GM18858 (cell line): ENCODE data around the gene WNT2B.

Experiments used
- ATAC-seq: cut with Tn5 transposase; IDR thresholded peaks from one replicate; pipeline ENCODE4 v1.9.1; 2021; ENCODE audit not compliant: unreplicated experiment

Gene WNT2B

DNA sequence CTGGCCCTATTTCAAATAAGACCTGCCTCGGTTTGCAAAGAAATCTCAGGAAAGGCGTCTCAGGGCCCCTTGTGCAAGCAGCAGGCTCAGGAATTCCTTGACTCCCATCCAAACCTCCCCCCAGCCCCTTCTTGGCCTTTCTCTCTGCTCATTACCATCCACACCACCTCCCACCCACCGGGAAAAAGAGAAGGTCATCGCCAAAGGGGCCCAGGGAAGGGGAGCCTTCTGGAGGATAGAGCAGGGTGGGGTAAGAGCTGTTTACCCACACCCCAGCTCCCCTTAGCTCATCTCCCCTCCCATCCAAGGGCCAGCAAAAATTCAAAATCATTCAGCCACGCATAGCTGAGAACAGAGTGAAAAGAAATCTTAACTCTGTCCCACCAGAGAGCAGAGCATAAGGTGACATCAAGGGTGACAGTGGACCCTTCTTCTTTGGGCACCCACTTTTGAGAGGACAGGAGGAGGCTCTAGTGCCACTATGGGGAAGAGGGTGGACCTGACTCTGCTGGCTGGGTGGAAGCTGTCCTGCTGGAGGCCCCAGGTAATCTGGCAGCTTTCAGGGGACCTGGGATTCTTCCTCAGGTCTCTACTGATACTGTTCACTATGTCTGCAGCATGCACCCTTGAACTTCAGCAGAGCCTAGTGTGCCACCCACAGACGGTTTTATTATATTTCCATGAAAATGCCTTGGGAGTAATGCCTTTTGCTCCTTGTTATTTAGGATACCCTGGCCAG lies 3.9 kb upstream of the WNT2B start:
- no peak for ATAC-seq

DNA sequence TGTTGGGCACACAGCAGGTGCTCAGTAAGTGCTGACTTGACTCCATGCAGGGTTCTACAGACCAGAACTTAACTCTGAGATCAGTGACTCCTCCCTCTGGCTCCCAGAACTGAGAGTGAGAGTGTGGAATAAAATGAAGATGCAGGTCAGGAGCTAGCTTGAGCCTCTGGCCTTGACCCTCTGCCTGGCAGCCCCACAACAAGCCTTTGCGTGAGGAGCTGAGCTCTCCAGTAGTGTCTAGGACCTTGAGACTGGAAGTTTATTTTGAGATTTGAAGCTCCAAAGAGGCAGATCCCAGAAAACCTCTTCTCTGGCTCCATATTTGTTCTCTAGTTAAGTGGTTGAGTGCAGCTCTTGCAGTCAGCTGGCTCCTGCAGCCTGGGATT lies 3.4 kb upstream of the WNT2B start:
- ATAC-seq = no peak

DNA sequence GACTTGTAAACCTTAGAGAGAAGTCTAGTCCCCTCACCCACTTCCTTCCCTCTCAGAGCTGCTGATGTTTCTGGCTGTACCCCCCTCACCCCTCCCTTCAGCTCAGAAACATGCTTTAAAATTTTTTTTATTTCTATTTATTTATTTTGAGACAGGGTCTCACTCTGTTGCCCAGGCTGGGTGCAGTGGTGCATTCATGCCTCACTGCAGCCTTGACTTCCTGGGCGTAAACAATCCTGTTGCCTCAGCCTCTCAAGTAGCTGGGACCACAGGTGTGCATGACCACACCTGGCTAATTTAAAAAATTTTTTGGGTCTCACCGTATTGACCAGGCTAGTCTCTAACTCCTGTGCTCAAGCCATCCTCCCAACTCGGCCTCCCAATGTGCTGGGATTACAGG lies 2.9 kb upstream of the WNT2B start:
- no peak for ATAC-seq

DNA sequence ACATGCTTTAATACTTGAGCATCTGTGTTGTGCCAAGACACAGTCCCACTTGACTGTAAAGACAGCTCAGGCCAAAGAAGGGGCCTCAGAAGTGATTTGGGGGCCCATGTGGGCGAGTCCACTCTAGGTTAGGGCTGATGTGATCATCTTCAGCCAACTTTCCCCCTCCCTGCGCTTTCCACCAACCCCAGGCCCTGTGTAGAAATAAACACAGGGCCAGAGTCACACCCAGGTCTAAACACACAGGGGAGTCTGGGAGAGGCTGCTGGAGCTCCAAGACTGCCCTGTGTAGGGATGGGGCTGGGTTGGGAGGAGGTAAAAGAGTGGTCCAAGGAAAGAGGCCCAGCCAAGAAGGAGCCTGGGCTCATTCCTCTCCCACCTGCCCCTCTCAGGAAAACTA lies 2.5 kb upstream of the WNT2B start:
- no peak for ATAC-seq

DNA sequence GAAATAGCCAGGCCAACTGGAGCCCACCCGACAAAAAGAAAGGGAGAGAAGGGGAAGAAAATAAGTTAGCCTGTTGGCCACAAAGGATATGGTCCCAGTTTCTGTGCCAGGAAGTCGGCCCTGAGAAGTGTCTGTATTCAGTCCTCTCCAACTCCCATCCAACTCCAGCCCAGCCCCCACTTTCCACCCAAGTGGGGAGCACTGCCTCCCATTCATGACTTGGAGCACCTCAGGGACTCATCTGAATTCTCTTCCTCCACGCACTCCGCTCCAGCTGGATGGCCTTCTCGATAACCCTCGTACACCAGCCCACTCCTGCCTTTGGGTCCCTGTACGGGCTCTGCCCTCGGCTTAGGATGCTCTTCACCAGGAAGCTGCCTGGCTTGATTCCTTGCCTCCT lies 2.0 kb upstream of the WNT2B start:
- no peak for ATAC-seq

DNA sequence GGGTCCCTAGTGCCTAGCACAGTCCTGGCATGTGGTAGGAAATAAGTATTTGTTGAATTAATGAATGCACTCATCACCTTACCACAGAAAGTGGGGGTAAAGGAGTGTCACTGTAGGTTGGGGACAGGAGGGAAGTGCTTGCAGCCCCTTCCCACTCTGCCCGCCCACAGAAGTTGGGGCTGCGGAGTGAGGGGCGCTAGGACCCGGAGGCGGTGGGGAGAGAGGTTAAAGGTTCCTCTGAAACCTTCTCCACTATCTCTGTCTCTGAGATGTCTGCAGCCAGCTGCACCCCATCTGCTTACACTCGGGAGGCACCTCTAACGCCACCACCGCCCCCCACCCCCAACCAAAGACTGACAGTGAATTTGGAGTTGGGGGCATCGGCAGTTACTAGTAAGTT lies 1.4 kb upstream of the WNT2B start:
- no peak for ATAC-seq

DNA sequence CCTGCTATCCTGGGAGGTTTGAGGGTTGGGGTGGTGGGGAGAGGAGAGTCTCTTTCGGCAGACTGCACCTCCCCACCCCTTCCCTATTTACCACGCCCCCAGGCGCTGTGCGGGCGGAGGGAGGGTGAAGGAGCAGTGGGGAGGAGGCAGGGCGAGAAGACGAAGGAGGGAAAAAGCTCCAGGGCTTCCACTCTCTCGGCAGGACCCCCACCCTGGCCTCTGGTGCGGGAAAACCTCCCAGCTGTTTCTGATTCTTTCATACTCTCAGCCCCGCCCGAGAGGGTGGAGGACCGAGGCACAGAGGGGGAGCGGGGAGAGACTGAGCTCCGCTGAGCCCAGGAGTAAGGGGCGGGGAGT lies 866 bp upstream of the WNT2B start:
- no peak for ATAC-seq

DNA sequence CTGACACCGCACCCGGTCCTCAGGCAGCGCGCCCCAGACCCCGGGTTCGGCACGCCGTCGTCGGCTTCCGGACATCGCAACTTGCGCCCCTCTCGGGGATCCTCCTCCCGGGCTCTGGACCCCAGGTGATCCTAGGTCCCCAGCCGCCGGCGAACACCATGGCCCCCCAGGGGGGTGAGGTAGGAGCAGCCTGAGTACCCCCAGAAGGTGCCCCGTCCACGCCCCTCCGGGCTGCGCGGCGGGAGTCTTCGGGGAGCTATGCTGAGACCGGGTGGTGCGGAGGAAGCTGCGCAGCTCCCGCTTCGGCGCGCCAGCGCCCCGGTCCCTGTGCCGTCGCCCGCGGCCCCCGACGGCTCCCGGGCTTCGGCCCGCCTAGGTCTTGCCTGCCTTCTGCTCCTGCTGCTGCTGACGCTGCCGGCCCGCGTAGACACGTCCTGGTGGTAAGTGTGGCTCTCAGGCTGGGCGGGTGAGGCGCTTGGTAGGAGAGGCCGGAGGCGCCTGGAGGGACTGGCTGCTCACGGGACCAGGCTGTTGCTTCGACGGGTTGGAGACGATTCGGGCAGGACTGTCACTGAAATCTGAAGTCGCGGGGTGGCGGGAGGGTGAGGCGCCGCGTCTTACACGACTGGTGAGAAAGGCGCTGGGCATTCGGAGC lies 367 bp downstream of the WNT2B start:
- ATAC-seq = no peak

DNA sequence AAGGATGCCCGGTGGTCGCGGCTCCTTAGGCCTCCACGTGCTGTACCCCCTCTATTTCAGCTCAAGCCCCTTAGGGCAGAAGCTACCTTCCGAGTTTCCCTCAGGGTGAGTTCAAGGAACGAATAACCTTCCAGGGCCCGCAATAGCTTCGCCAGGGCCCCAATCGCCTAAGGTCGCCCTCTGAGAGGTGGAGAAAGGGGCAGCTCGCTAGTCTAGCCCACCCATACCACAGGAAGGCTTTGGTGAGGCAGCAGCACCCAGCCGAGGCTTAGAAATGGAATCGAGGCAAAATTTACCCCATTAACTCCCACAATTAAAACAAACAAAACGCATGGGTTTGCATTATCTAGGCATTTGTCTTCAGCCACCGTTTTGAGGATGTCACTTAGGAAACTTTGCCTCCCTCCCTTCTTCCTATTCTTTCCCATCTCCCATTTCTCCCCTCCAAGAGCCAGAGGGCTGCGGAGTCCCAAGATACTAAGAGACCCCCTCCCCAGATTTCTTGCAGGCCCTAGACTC lies 954 bp downstream of the WNT2B start:
- ATAC-seq = no peak

DNA sequence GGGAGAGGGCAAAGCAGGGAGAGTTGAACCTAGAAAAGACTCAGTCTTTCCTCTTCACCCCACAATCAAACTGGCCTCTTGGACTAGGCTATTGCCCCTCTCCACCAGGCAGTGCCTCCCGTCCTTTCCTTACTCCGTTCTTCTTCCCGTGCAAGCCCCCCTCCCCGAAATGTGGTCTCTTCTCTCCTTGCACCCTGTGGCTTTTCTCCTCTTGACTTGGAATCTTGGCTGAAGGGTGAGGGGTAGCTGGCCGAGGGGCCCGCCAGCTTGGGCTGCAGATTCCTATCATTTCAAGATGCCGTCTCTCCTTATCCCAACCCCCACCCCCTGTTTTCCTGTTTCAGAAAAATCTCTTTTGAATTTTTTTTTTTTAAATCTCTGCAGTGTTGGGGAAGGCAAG lies 1.6 kb downstream of the WNT2B start:
- no peak for ATAC-seq

DNA sequence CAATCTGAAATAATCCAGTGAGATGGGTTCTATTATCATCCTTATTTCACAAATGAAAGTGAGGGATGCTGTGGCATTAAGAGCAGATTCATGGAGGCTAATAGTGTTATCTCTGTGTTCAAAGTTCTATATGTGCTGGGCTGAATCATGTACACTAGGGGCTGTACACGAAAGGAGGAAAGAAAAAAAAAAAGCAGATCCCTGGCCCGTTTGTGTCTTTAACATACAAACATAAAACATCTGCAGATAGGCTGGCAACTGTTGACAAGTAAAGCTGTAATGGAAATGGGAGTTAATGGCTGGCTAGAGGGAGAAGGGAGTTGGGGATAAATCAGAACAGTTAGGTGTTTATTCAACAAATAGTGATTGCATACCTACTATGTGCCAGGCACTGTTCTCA lies 3.1 kb downstream of the WNT2B start:
- no peak for ATAC-seq

DNA sequence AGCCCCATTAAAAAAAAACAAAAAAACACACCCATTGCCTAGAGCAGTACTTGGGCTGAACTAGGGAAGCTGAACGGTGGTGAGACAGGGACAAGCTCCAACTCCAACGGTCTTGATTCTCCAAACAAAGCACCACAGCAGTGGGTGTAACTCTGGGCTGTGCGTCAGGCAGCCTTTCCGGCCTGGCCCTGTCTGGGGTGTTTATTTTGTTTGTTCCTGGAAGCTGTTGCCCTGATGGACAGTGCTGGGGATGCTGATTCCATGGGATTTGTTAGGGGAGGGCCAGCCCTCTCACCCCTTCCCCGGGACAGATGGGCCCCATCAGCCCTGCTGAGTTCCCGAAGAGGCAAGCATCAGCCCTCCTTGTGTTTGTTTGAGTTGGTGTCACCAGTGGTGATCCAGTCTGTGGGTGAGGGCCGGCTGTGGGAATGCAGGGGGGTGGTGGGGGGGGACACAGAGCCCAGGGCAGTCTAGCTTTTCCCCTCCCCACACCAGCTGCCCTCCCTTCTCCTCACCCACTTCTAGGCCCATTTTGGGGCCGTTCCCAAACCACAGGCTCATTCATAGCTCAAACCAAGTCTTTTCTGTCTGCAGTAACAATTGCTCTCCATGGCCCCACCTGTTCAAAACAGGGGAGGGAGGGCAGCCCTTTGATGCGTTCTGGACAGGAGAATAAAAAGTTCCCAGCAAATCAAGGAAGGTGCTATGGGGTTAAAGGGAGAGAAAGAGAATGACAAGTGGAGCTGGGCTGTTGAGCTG lies 4.5 kb downstream of the WNT2B start:
- ATAC-seq = no peak

DNA sequence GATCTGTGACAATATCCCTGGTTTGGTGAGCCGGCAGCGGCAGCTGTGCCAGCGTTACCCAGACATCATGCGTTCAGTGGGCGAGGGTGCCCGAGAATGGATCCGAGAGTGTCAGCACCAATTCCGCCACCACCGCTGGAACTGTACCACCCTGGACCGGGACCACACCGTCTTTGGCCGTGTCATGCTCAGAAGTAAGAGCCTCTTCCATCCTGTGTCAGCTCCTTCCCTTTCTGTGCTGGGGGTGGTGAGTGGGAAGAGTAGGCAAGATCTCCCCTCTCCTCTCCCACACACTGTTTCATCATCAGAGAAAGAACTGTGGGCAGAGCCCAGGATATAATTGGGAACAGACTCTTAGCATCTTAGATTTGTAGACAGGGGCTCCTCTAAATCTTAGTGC lies 6.1 kb downstream of the WNT2B start:
- no peak for ATAC-seq

DNA sequence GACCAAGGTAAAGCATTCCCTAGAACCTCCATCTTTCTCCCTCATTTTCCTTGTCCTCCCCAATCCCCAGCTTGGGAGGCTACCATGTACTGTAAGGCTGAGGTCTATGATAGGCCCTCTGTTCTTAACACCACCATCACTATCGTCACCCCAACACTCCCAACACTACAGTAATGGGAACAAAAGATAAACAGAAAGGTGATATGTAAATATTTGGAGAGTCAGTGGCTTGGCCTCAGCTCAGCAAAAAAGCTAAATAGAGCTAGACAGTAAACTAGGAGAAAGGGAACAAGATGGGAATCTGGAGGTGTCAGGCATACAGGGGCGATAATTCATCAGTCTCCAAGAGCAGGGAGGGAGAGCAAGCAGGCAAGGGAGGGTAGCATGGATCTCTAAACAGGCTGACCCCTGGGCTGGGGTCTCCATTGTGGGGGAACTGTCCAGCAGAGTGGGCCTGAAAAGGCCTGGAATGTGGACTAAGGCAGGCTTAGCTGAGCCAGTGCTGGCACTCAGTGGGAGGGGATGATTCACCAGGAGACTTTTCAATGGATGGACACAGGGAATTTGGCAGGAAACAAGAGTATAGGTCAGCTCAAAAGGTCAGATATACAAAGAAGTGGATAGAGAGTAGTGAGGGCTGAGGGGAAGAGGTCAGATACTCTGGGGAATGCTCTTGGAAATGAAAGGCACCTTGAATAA lies 6.7 kb downstream of the WNT2B start:
- ATAC-seq = no peak

DNA sequence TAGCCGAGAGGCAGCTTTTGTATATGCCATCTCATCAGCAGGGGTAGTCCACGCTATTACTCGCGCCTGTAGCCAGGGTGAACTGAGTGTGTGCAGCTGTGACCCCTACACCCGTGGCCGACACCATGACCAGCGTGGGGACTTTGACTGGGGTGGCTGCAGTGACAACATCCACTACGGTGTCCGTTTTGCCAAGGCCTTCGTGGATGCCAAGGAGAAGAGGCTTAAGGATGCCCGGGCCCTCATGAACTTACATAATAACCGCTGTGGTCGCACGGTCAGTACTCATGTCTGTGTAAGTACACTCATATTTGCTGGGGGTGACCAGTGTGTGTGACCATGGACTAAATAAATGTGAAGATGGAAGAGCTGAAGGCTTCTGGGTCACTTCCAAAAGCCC lies 7.4 kb downstream of the WNT2B start:
- ATAC-seq = no peak

DNA sequence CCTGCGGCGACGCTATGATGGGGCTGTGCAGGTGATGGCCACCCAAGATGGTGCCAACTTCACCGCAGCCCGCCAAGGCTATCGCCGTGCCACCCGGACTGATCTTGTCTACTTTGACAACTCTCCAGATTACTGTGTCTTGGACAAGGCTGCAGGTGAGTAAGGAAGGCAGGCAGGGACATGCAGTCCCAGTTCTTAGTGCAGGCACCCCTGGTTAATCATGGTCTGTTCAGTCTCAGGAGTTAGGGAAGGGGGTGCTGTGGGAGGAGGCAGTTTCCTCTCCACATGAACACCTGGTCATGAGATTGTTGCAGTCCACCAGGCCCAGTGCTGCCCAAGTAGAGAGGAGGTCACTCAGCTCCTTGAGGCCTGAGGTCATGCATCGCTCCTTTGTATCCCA lies 8.5 kb downstream of the WNT2B start:
- ATAC-seq = no peak

DNA sequence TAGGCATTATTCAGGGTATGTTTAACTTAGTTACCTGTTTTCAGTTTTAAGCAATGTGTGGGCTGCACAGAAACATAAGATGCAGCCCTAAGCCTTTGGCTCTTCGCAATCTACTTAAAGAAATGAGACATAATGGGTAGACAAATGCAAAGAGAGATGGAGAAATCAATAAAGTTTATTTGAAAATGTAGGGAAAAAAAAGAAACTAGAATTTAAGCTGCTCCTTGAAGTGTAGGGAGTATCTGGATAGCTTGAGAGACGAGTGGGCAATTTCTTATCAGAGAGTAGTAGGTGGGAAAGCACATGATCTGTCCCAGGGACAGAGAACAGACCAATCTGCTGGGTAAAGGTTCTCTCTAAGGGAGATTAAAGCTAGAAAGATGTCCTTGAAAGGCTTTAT lies 8.9 kb downstream of the WNT2B start:
- ATAC-seq = no peak

DNA sequence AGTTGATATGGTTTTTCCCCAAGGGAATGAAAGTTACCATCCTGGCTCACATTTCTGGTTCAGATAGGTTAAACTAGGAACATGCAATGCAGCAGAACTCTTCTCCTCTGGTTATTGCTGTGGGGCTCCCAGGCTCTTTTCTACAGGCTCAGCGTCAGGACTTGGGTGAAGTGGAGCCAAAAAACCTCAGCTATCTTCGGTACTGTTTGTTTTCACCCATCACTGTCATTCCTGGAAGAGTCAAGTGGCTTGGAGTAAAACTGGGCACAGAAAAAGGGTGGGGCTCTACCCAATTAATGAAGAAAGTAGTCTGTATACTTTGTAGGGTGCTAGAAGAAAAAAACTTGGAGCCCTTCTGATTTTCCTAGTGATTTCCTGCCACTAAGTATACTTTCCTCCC lies 9.4 kb downstream of the WNT2B start:
- ATAC-seq = no peak

DNA sequence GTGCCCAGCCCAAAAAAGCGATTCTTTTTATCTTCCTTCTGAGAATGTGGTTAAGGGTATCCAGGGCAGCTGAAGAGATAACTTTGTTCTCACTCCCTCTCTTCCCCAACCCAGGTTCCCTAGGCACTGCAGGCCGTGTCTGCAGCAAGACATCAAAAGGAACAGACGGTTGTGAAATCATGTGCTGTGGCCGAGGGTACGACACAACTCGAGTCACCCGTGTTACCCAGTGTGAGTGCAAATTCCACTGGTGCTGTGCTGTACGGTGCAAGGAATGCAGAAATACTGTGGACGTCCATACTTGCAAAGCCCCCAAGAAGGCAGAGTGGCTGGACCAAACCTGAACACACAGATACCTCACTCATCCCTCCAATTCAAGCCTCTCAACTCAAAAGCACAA lies 11.4 kb downstream of the WNT2B start:
- ATAC-seq = no peak

DNA sequence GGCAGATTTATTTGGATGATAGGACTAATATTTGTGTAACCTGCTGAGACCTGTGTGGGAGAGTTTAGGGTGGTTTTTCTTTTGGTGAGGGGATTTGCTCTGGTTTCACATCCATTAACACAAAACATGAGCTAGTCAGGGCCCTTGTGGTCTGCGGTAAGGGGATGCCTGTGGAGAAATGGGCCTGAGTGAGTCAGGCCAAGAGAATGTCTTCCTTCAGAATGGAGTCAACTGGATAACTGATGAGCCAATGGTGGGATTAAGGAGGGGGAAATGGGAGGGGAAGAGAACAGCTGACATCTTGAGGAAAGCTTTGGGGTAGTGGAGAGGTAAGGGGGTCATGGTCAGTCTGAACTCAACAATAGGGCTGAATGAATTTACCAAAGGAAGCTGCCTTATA lies 13.9 kb downstream of the WNT2B start:
- no peak for ATAC-seq

DNA sequence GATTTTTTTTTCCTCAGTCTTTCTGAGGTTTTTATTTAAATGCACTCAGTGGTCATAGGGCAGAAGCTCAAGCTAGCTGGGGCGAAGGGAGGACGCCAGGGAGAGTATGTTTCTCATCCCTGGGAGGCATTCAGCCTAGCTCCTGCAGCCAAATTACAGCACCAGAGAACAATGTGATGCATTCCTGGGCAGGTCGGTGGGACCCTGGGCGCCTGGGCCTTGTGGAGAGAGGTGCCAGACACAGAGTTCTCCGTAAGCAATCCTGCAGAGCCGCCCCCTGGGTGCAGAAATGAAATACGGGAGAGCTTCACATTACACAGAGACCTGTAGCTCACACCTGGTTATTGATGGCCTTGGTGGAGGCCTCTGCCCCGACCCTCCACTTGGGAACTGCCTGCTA lies 15.5 kb downstream of the WNT2B start:
- no peak for ATAC-seq

DNA sequence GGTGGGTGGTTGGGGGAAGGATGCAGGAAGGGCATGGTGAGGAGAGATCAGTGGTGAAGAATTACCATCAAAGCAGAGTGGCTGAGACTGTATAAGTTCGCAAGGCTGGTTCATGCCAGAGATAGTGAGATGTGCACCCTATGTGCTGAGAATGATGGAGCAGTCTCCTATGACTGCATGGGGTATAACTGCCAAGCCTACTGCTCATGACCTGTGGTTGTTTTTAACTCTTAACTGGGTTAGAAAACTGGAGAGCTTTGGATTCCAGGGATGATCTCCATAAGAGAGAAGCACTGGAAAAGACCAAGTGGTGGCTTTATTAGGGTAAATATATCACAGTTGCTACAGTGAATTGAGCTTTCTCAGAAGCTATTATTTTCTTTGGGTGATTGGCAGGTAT lies 16.2 kb downstream of the WNT2B start:
- no peak for ATAC-seq
